ENCODE measurements around the gene OR4K1. TPM values are rescaled to one million over a fixed set of nuclear protein-coding genes. Genes with fewer than 3 reads are reported as not detected.
A peak's percentile ranks its signal among the peaks of the same experiment; 100 is the strongest.
"Not testable (repeated sequence)": the region's sequence is repeated elsewhere in the genome, so short reads cannot be mapped to it uniquely, and the experiment has no call there.

The OR4K1 gene
- not detected for total RNA-seq

DNA sequence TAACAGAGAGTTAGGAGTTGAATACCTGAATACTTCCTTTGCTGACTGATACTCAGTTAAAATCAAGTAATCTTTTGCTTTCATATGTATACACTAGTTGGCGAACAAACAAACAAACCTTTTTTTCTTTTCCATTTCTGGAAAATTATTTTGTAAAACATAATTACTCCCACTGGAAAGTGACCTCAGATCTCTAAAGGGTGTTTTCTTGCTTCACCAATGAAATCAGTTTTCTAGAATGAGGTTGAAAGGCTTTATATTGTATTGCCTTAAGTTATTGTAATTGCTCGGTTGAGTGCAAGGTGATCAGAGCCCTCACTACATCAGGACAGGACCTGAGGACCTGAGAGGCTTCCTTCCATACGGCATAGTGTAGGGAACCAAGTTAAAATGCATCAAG is at the start of gene OR4K1:
OR4K1 (plus strand) TSS at position 301 of the 400 bp plus-strand sequence. CDS start 4,750 bp downstream, outside the sequence.
- Mint-ChIP-seq H3K4me1 (no peaks in the 10 kb centered on the region), H3K4me3 (no peak within 1 kb of the TSS), H3K27ac (no peak within 1 kb of the TSS), H3K27me3 (no peaks in the 10 kb centered on the region), H3K9me3 (no peaks in the 10 kb centered on the region), H3K36me3 (no peaks in the 10 kb centered on the region)
- DNase-seq = no peak

DNA sequence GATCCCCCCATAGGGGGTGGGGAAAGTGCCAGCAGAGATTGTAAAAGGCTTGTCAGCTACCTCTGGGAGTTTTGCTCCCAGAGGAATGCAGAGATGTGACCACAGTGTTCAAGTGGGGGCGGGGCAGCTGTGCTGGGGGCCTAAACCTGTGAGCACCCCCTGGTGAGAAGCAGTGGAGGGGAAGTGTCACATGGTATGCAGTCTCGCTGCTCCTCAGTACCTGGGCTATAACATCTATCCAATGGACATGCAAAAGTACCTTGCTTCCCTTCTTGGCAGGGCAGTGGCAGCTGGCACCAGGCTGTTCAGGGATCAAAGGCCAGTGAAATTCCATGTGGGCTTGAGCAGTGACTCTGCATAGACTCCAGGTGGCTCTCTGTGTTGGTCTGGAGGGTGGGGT is 35.4 kb upstream of the OR4K1 start:
- peaks cover 14% of the 10 kb centered on the region for H3K9me3 Mint-ChIP-seq
- DNase-seq = no peak
- H3K4me1 Mint-ChIP-seq = no peaks in the 10 kb centered on the region
- no peak overlapping the region for H3K27ac Mint-ChIP-seq
- H3K4me3 Mint-ChIP-seq = no peak overlapping the region
- no peaks in the 10 kb centered on the region for H3K36me3 Mint-ChIP-seq
- no peaks in the 10 kb centered on the region for H3K27me3 Mint-ChIP-seq

DNA sequence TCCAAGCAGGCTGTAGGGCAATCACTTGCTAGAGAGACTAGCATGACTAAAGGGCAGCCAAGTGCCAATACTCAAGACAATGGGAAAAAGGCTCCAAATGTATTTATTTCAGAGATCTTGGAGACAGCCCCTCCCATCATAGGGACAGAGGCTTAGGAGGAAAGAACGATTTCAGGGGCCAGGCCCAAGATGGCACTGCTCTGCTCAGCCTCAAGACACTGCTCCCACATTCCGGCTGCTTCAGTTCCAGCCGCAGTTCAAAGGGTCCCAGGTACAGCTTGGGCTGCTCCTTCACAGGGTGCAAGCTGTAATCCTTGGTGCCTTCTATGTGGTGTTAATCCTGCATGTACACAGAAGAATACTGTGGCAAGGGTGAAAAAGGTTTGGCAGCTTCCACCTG is 29.7 kb upstream of the OR4K1 start:
- H3K4me3 Mint-ChIP-seq = no peak overlapping the region
- H3K27me3 Mint-ChIP-seq = peaks cover 4% of the 10 kb centered on the region
- H3K36me3 Mint-ChIP-seq = no peaks in the 10 kb centered on the region
- peaks cover 8% of the 10 kb centered on the region for H3K9me3 Mint-ChIP-seq
- no peak overlapping the region for H3K27ac Mint-ChIP-seq
- DNase-seq = no peak
- no peaks in the 10 kb centered on the region for H3K4me1 Mint-ChIP-seq

DNA sequence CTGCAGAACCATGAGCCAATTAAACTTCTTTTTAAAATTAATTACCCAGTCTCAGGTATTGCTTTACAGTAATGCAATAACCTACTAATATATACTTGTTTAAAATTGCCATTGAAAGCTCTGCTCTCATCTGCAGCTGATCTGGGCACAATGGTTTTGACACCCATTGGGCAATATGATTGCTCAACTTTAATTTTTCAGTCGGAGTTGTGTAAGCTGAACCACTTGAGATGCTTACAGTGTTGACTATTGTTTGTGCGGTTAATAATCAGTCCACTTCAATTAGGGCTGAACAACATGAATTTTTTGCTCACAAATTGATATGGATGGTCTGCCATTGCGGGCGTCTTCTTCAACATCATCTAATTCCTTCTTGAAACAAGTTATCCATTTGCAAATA is 28.3 kb upstream of the OR4K1 start:
- Mint-ChIP-seq H3K27me3 (peaks cover 4% of the 10 kb centered on the region), H3K4me3 (no peak overlapping the region), H3K4me1 (no peaks in the 10 kb centered on the region), H3K9me3 (peaks cover 3% of the 10 kb centered on the region), H3K36me3 (no peaks in the 10 kb centered on the region), H3K27ac (no peak overlapping the region)
- no peak for DNase-seq

- H3K4me3 Mint-ChIP-seq = no peak overlapping the region
These were observed 24.1 kb upstream of the OR4K1 start for GRCh38 chr14:19906665-19907064.

DNA sequence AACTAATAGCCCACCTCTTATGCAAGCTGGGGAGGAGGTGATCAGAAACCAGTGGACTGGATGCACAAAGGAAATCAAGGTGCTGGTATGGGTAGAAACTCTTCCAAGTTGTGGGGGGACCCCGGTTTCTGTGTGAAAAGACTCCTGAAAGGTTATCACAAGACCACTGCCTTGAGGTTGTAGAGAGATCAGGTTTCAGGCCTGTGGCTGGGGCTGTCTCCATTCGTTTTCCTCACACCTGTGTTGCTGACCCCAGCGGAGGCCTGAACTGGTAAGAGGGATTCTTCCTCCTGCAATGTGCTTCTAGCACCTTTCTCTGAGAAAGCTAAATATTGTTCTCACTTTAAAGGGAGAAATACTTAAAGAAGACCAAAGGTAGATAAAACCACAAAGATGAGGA is 19.6 kb upstream of the OR4K1 start:
- Mint-ChIP-seq H3K36me3 (no peaks in the 10 kb centered on the region), H3K27ac (no peak overlapping the region), H3K27me3 (peaks cover 11% of the 10 kb centered on the region), H3K4me3 (no peak overlapping the region), H3K4me1 (no peaks in the 10 kb centered on the region), H3K9me3 (peaks cover 3% of the 10 kb centered on the region)
- no peak for DNase-seq

More at GRCh38 chr14:19906665-19907064, 24.1 kb upstream of the OR4K1 start:
- peaks cover 2% of the 10 kb centered on the region for H3K9me3 Mint-ChIP-seq
- H3K27me3 Mint-ChIP-seq = peaks cover 13% of the 10 kb centered on the region
- no peaks in the 10 kb centered on the region for H3K36me3 Mint-ChIP-seq
- no peak overlapping the region for H3K27ac Mint-ChIP-seq
- H3K4me1 Mint-ChIP-seq = no peaks in the 10 kb centered on the region
- DNase-seq = no peak

- no peak for DNase-seq
- Mint-ChIP-seq H3K27ac (no peak overlapping the region), H3K36me3 (no peaks in the 10 kb centered on the region), H3K4me3 (no peak overlapping the region), H3K4me1 (no peaks in the 10 kb centered on the region), H3K27me3 (no peaks in the 10 kb centered on the region), H3K9me3 (peaks cover 3% of the 10 kb centered on the region)
These were observed 13.5 kb upstream of the OR4K1 start for GRCh38 chr14:19917243-19917642.

- Mint-ChIP-seq H3K4me1 (no peaks in the 10 kb centered on the region), H3K9me3 (peaks cover 2% of the 10 kb centered on the region), H3K27me3 (no peaks in the 10 kb centered on the region), H3K4me3 (no peak overlapping the region), H3K36me3 (no peaks in the 10 kb centered on the region), H3K27ac (no peak overlapping the region)
- no peak for DNase-seq
These were observed 12.7 kb upstream of the OR4K1 start for GRCh38 chr14:19917955-19918518.

GRCh38 chr14:19918553-19919264 is 12.0 kb upstream of the OR4K1 start:
- no peak for DNase-seq

DNA sequence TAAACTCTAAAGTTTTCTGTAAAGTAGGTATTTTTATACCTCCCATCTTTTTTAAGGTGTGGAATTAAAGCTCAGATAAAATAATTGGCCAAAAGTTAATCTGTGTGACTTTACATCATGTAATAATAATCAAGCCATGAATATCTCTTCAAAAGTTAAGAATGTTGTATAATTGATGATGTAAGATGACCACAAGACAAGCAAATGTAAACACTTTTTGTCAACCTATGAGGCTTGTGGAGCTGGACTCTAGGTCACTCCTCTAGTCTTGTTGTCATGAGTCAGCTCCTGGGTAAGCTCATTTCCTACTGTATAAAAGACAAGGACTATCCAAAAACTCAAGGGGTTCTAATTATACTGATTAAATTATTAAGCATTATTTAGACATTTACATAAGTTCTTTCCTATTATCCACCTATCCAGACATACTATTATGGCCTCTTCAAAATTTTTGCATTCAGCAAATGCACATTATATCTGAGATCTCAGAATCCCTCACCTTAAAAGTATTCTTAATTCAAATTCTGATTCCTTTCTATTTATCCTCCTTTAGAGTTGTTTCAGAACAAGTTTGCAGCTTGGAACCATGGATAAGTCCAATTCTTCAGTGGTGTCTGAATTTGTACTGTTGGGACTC is 10.6 kb upstream of the OR4K1 start, which contains the start of gene OR4K5:
OR4K5 (plus strand) TSS at position 587 of the 637 bp plus-strand sequence; CDS start at position 587, 0 bp downstream.
- Mint-ChIP-seq H3K27me3 (no peaks in the 10 kb centered on the region), H3K9me3 (no peaks in the 10 kb centered on the region), H3K4me3 (no peak within 1 kb of the TSS), H3K36me3 (no peaks in the 10 kb centered on the region), H3K27ac (no peak within 1 kb of the TSS), H3K4me1 (no peaks in the 10 kb centered on the region)
- no peak for DNase-seq

More at GRCh38 chr14:19918553-19919264, 12.0 kb upstream of the OR4K1 start:
- Mint-ChIP-seq H3K36me3 (no peaks in the 10 kb centered on the region), H3K4me1 (no peaks in the 10 kb centered on the region), H3K4me3 (no peak overlapping the region), H3K27me3 (no peaks in the 10 kb centered on the region), H3K27ac (no peak overlapping the region), H3K9me3 (no peaks in the 10 kb centered on the region)

DNA sequence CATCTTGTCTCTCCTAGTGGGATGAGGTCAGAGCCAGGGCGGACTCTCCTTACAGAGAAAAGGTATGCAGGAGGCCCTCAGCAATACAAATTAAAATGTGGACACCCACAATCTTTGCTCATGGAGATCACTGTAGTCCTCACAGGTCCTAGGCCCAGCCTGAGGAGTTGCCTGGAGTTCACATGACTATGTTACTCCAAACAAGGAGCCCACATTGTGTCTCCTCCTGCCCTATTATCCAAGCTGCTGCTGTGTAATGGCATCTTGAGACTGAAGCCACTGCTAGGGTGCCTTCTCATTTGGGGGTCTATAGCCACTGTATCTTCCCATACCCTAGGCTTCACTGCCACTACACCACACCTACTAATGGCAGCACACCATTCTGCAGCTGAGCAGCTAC is 11.0 kb downstream of the OR4K1 start:
- DNase-seq = no peak
- Mint-ChIP-seq H3K36me3 (no peaks in the 10 kb centered on the region), H3K27me3 (peaks cover 4% of the 10 kb centered on the region), H3K9me3 (no peaks in the 10 kb centered on the region), H3K4me1 (no peaks in the 10 kb centered on the region), H3K4me3 (no peak overlapping the region), H3K27ac (no peak overlapping the region)

DNA sequence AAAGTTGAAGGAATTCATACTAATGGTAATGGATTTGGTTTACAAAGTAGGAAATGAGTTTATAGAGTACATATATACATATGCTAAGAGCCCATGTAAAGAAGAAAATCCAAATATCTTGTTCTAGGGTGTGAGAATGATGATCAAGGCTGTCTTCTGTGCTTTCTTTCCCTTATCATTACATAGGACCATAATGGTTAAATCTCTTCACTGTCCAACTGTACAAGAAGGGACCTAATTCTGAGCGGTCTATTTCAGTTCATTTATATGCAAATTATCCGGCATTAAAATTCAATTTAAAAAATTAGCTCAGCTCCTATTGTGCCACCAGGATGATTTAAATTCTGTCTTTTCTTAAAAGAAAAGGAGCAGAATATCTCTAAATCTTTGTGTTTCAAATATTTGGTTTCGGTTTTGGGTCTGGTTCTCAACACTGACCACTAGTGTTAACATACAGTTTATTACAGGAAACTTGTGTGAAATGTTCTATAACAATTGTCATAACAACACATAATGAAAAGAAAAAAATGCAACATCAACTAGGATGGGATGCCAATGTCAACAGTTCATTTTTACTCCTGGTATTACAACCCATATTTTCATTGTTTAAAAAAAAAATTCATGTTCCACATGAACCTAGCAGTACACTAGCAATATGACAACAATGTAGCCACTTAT is 16.8 kb downstream of the OR4K1 start:
- DNase-seq = no peak
- H3K9me3 Mint-ChIP-seq = no peaks in the 10 kb centered on the region
- no peaks in the 10 kb centered on the region for H3K4me1 Mint-ChIP-seq
- no peak overlapping the region for H3K4me3 Mint-ChIP-seq
- no peaks in the 10 kb centered on the region for H3K36me3 Mint-ChIP-seq
- H3K27ac Mint-ChIP-seq = no peak overlapping the region
- no peaks in the 10 kb centered on the region for H3K27me3 Mint-ChIP-seq

DNA sequence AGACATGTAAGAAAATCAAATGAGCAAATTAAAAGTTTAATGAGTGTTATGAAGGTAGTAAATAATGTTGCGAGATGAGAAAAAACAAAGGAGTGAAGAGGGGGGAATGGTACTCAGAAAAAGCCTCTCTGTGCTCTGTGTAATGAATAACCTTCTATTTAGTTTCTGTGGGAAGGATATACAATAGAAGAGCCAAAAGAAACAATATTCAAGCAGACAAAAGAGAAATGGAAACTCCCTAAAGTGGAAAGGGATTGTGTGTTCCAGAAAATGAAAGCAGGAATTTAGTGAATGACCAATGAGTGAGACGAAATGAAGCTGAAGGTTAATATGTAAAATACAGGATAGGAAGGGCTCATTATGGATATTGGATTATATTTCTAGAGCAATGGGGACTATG is 18.5 kb downstream of the OR4K1 start:
- H3K36me3 Mint-ChIP-seq = no peaks in the 10 kb centered on the region
- no peak overlapping the region for H3K4me3 Mint-ChIP-seq
- H3K9me3 Mint-ChIP-seq = no peaks in the 10 kb centered on the region
- H3K27ac Mint-ChIP-seq = no peak overlapping the region
- no peaks in the 10 kb centered on the region for H3K4me1 Mint-ChIP-seq
- no peaks in the 10 kb centered on the region for H3K27me3 Mint-ChIP-seq
- no peak for DNase-seq

- H3K27ac Mint-ChIP-seq = not testable (repeated sequence)
- peaks cover 19% of the 10 kb centered on the region for H3K4me1 Mint-ChIP-seq
These were observed 39.0 kb downstream of the OR4K1 start for GRCh38 chr14:19969735-19970134.

DNA sequence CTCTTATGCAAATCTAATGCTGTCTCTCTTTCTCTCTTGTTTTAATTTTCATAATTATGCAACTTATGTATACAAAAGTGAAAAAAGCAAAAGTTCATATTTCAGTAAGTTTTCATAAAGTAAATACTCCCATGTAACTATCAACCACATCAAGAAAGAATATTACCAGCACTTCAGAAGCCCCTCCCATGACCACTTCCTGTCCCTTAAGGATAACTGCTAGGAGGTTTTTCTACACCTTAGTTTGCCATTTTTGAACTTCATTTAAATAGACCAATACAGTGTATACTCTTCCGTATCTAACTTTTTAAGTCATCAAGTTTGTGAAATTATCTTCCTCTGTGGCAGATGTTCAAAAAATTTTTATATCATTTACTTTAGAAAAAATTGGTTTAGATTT is 44.1 kb downstream of the OR4K1 start:
- Mint-ChIP-seq H3K4me1 (peaks cover 26% of the 10 kb centered on the region), H3K36me3 (peaks cover 2% of the 10 kb centered on the region), H3K27ac (no peak overlapping the region), H3K27me3 (no peaks in the 10 kb centered on the region), H3K9me3 (peaks cover 9% of the 10 kb centered on the region), H3K4me3 (no peak overlapping the region)
- DNase-seq = peak; percentile 1

More at GRCh38 chr14:19969735-19970134, 39.0 kb downstream of the OR4K1 start:
- H3K36me3 Mint-ChIP-seq, H3K9me3 Mint-ChIP-seq, H3K27me3 Mint-ChIP-seq, H3K4me3 Mint-ChIP-seq, DNase-seq: not testable (repeated sequence)

All from activated naive CD8-positive, alpha-beta T cell treated with anti-CD3 and anti-CD28 coated beads for 36 hours (primary cell).